H1 (cell line): Measurements from ENCODE around the gene PNLDC1. TPM values are rescaled to one million over a fixed set of nuclear protein-coding genes. Genes with fewer than 3 reads are reported as not detected.

Source experiments
- CTCF ChIA-PET: fragments of 300-600 bp; sonication (Branson Sonifier 250); formaldehyde crosslinking; loops from one replicate; lab custom pipeline; 2021; ENCODE audit not compliant: partially characterized antibody; lab: Charles Lee
- POLR2A ChIA-PET: fragments of 300-600 bp; sonication (Branson Sonifier 250); formaldehyde crosslinking; loops from one replicate; lab custom pipeline; 2021; ENCODE audit warnings: inconsistent platforms; ENCODE audit not compliant: partially characterized antibody; lab: Charles Lee
- DNase-seq, 2 experiments: peaks; one replicate each; pipeline versions ENCODE4 v3.0.0 to v3.0.0-alpha.2; 2010 to 2022; ENCODE audit warnings: low spot score in 2 of 2, low read depth in 1 of 2, mixed read lengths in 1 of 2
- FAIRE-seq: peaks from 2 replicates; lab custom pipeline; 2011; peaks lifted over from hg19 to GRCh38; lab: Jason Lieb, UNC
- H2AFZ ChIP-seq: 2 replicates; pipeline ENCODE4 v1.8.1; 2012; ENCODE audit warnings: low read length, inconsistent platforms
- H2AK5ac ChIP-seq: 2 replicates; pipeline ENCODE4 v1.6.1; 2013; ENCODE audit warnings: low read depth, low read length
- H2BK120ac ChIP-seq: replicated peaks from 2 replicates; pipeline ENCODE3; 2013; ENCODE audit warnings: low read depth, low read length, inconsistent platforms
- H2BK12ac ChIP-seq: 2 replicates; pipeline ENCODE4 v1.6.1; 2013; ENCODE audit warnings: low read depth, low read length
- H2BK15ac ChIP-seq: 2 replicates; pipeline ENCODE4 v1.6.1; 2013; ENCODE audit warnings: low read length
- H2BK20ac ChIP-seq: 2 replicates; pipeline ENCODE4 v1.6.1; 2013; ENCODE audit warnings: low read length
- H2BK5ac ChIP-seq: 2 replicates; pipeline ENCODE4 v1.6.1; 2013; ENCODE audit warnings: low read depth, low read length
- H3K14ac ChIP-seq: 2 replicates; pipeline ENCODE4 v1.6.1; 2013; ENCODE audit warnings: inconsistent platforms; ENCODE audit not compliant: insufficient read length
- H3K18ac ChIP-seq: 2 replicates; pipeline ENCODE4 v1.6.1; 2013; ENCODE audit warnings: low read length; ENCODE audit errors: extremely low read depth
- H3K23ac ChIP-seq: 2 replicates; pipeline ENCODE4 v1.6.1; 2013; ENCODE audit warnings: inconsistent platforms; ENCODE audit not compliant: insufficient read length
- H3K23me2 ChIP-seq: 2 replicates; pipeline ENCODE4 v1.6.1; 2013; ENCODE audit warnings: low read depth, low read length
- H3K27ac ChIP-seq: 2 replicates; pipeline ENCODE4 v1.6.1; 2011; ENCODE audit warnings: low read depth, low read length, inconsistent platforms
- H3K27me3 ChIP-seq, 4 experiments: replicated peaks in 1 of 4; 1 replicate in 1 of 4; 2 replicates in 3 of 4; pipeline versions ENCODE4 v1.6.1 to v1.8.1; 2011 to 2013; ENCODE audit warnings: low read length in 3 of 4, mild to moderate bottlenecking in 3 of 4, inconsistent platforms in 2 of 4, mixed read lengths in 2 of 4, moderate library complexity in 1 of 4; ENCODE audit not compliant: control insufficient read depth in 3 of 4, insufficient read depth in 3 of 4; ENCODE audit errors: extremely low read depth in 1 of 4
- H3K36me3 ChIP-seq, 4 experiments: 2 replicates each; pipeline versions ENCODE4 v1.6.1 to v1.8.1; 2011 to 2013; ENCODE audit warnings: mild to moderate bottlenecking in 4 of 4, low read length in 3 of 4, moderate library complexity in 2 of 4, control low read depth in 1 of 4, inconsistent platforms in 1 of 4; ENCODE audit not compliant: insufficient read depth in 4 of 4, control insufficient read depth in 2 of 4
- H3K4ac ChIP-seq: replicated peaks from 2 replicates; pipeline ENCODE3; 2013; ENCODE audit warnings: low read length, low read depth, mixed read lengths, inconsistent platforms; ENCODE audit not compliant: insufficient read length
- H3K4me1 ChIP-seq, 4 experiments: replicated peaks in 1 of 4; 1 replicate in 1 of 4; 2 replicates in 3 of 4; pipeline versions ENCODE4 v1.6.1 to v1.8.1; 2011 to 2013; ENCODE audit warnings: low read length in 3 of 4, inconsistent platforms in 2 of 4, mixed read lengths in 1 of 4; ENCODE audit not compliant: insufficient read depth in 4 of 4, control insufficient read depth in 3 of 4
- H3K4me2 ChIP-seq, 2 experiments: 2 replicates each; pipeline versions ENCODE4 v1.6.1 to v1.8.1; 2011 to 2013; ENCODE audit warnings: low read depth in 2 of 2, low read length in 2 of 2, control low read depth in 1 of 2, inconsistent platforms in 1 of 2, mild to moderate bottlenecking in 1 of 2; ENCODE audit not compliant: insufficient read depth in 1 of 2
- H3K4me3 ChIP-seq, 4 experiments: fragments of 200-600, 300-600 bp in 1 of 4; sonication (generic), shearing (Covaris generic), sonication (Bioruptor Twin) in 1 of 4; 2 replicates each; pipeline versions ENCODE4 v1.5.1 to v1.8.1; 2011 to 2016; ENCODE audit warnings: low read length in 4 of 4, low read depth in 3 of 4, control low read depth in 2 of 4, inconsistent platforms in 2 of 4, mild to moderate bottlenecking in 2 of 4, mixed read lengths in 1 of 4, moderate library complexity in 1 of 4; ENCODE audit not compliant: insufficient read depth in 2 of 4; ENCODE audit errors: extremely low read depth in 1 of 4
- H3K56ac ChIP-seq: replicated peaks from 2 replicates; pipeline ENCODE3; 2013; ENCODE audit warnings: low read depth, mild to moderate bottlenecking, mixed read lengths, low read length, inconsistent platforms; ENCODE audit not compliant: insufficient read length
- H3K79me1 ChIP-seq: 2 replicates; pipeline ENCODE4 v1.6.1; 2013; ENCODE audit warnings: low read depth, low read length, control low read depth
- H3K79me2 ChIP-seq, 2 experiments: 2 replicates each; pipeline versions ENCODE4 v1.6.1 to v1.8.1; 2012 to 2013; ENCODE audit warnings: low read length in 2 of 2, mild to moderate bottlenecking in 2 of 2, inconsistent platforms in 1 of 2; ENCODE audit not compliant: insufficient read depth in 2 of 2, control insufficient read depth in 1 of 2
- H3K9ac ChIP-seq, 4 experiments: replicated peaks in 1 of 4; 1 replicate in 1 of 4; 2 replicates in 3 of 4; pipeline versions ENCODE4 v1.6.1 to v1.8.1; 2011 to 2013; ENCODE audit warnings: low read depth in 3 of 4, low read length in 3 of 4, control low read depth in 2 of 4, mild to moderate bottlenecking in 2 of 4, moderate library complexity in 2 of 4, inconsistent platforms in 1 of 4; ENCODE audit errors: extremely low read depth in 1 of 4
- H3K9me3 ChIP-seq, 2 experiments: 2 replicates each; pipeline versions ENCODE4 v1.6.1 to v1.8.1; 2012 to 2013; ENCODE audit warnings: mild to moderate bottlenecking in 2 of 2, moderate library complexity in 2 of 2, control low read depth in 1 of 2, inconsistent platforms in 1 of 2, low read depth in 1 of 2, low read length in 1 of 2, mixed read lengths in 1 of 2; ENCODE audit not compliant: insufficient read depth in 2 of 2
- H4K20me1 ChIP-seq, 2 experiments: replicated peaks in 1 of 2; 2 replicates each; pipeline versions ENCODE3 to v1.8.1; 2011 to 2013; ENCODE audit warnings: inconsistent platforms in 2 of 2, low read length in 2 of 2, mild to moderate bottlenecking in 1 of 2; ENCODE audit not compliant: insufficient read depth in 2 of 2, control insufficient read depth in 1 of 2
- H4K5ac ChIP-seq: 2 replicates; pipeline ENCODE4 v1.6.1; 2013; ENCODE audit warnings: low read length, low read depth, mixed read lengths, inconsistent platforms; ENCODE audit not compliant: insufficient read length
- H4K8ac ChIP-seq: 2 replicates; pipeline ENCODE4 v1.8.0; 2013; ENCODE audit warnings: mild to moderate bottlenecking, moderate library complexity, low read length, inconsistent platforms; ENCODE audit not compliant: insufficient read depth; ENCODE audit errors: extremely low read depth
- H4K91ac ChIP-seq: replicated peaks from 2 replicates; pipeline ENCODE3; 2013; ENCODE audit warnings: low read length, mixed read lengths, inconsistent platforms; ENCODE audit not compliant: insufficient read length
- ASH2L ChIP-seq: fragments of 200-600, 300-600 bp; sonication (generic); IDR thresholded peaks from one replicate; pipeline ENCODE4 v1.7.1; 2017; ENCODE audit warnings: low read length
- BRCA1 ChIP-seq: IDR thresholded peaks from 2 replicates; pipeline ENCODE4 v1.6.1; 2012; ENCODE audit warnings: low read depth, low read length, improper control_type of control experiment
- CBX5 ChIP-seq: fragments of 300-800, 300-1000 bp; sonication (generic); IDR thresholded peaks from 2 replicates; pipeline ENCODE4 v1.7.1; 2016; ENCODE audit warnings: antibody characterized with exemption, low read length, low read depth
- CHD2 ChIP-seq: IDR thresholded peaks from 2 replicates; pipeline ENCODE4 v1.6.1; 2012; ENCODE audit warnings: low read length, improper control_type of control experiment
- E2F6 ChIP-seq: IDR thresholded peaks from 2 replicates; pipeline ENCODE4 v1.6.1; 2012; ENCODE audit warnings: inconsistent platforms
- EZH2 ChIP-seq: fragments of 200-600 bp; sonication (generic); IDR thresholded peaks from 2 replicates; pipeline ENCODE4 v1.7.1; 2012; ENCODE audit warnings: low read depth, mild to moderate bottlenecking, moderate library complexity, low read length, inconsistent platforms; ENCODE audit not compliant: severe bottlenecking
- MAFK ChIP-seq: IDR thresholded peaks from 2 replicates; pipeline ENCODE4 v1.6.1; 2012; ENCODE audit warnings: low read depth, mild to moderate bottlenecking, improper control_type of control experiment, low read length
- PHF8 ChIP-seq: fragments of 200-600 bp; sonication (generic); conservative IDR thresholded peaks from 2 replicates; pipeline ENCODE4 v1.7.1; 2012; ENCODE audit warnings: low read depth, mild to moderate bottlenecking, inconsistent platforms, low read length, moderate library complexity
- SIX5 ChIP-seq: IDR thresholded peaks from 2 replicates; pipeline ENCODE4 v1.6.1; 2011; ENCODE audit warnings: mild to moderate bottlenecking, low read depth, low read length
- TBP ChIP-seq: IDR thresholded peaks from 2 replicates; pipeline ENCODE4 v1.6.1; 2011; ENCODE audit warnings: low read depth, low read length, improper control_type of control experiment
- WGBS, 2 experiments: shearing (Covaris generic) in 1 of 2; methylation state at CpG; one replicate each; pipeline versions ENCODE4 v1.1.6 to v1.1.7; 2013 to 2015; ENCODE audit warnings: low lambda C conversion rate in 2 of 2, mixed read lengths in 2 of 2, inconsistent platforms in 1 of 2, low coverage in 1 of 2, missing lambda C conversion rate in 1 of 2; ENCODE audit not compliant: insufficient replicate concordance in 2 of 2, insufficient coverage in 1 of 2, insufficient read length in 1 of 2; ENCODE audit errors: extremely low coverage in 1 of 2, missing lambda C conversion rate in 1 of 2; 5-methylcytosine and 5-hydroxymethylcytosine counted together
- polyA plus RNA-seq, 7 experiments: library from polyadenylated mRNA; depleted of rRNA in 3 of 7; stranded (reverse) in 5 of 7; unstranded in 2 of 7; fragments of >200 nt in 5 of 7; fragments of 200-250 nt in 2 of 7; gene quantifications; 1 replicate in 5 of 7; 2 replicates in 1 of 7; 4 replicates in 1 of 7; pipeline versions ENCODE4 v1.2.1 to v1.2.3, GENCODE V29; 2011 to 2013; ENCODE audit warnings: missing spikeins in 2 of 7, mixed read lengths in 2 of 7
- total RNA-seq: library from RNA; stranded (reverse); fragmentation: NEBNext Ultra II Directional; extraction: Animal tissue kit (Norgen Biotek cat#: 25700); gene quantifications from 2 replicates; pipeline ENCODE4 v1.2.1, GENCODE V29; 2021

The PNLDC1 gene
- total and polyA plus RNA-seq, 2 of the 8 experiments (the other 6 are each of a cell fraction or from before 2014, with no cell fraction given), result 0.15 to 0.34 TPM

DNA sequence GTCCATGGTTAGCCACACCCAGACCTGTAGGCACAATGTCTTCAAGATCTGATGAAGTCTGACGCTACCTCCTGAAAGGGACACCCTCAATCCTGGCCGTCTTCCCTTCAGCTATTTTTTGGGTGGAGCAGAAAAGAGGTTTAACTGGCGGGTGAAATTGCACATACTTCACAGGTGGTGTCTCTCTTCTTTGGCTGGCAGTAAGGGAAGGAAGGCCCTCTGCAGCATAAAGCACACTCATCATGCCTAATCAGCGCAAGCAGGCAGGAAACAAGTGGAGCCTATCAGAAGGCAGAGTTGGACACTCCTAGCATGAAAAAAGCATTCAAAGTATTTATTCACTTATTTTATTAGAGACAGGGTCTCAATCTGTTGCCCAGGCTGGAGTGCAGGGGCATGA, 32.9 kb downstream of the PNLDC1 start:
- 94% methylated on average over 4 of the region's 4 CpGs; no CpG with 5 or more reads in 1 of the 2 experiments for WGBS, 2 experiments
- H4K5ac ChIP-seq, result no peak overlapping the region
- H3K23ac ChIP-seq, result no peak overlapping the region
- POLR2A ChIA-PET, result interaction anchor here (1.2 to 1.8 kb wide), 3 partner anchors 10 to 42 kb away, joined by 3 to 4 read pairs (median 4); partner anchors contain the start of gene MRPL18
- H3K27me3 ChIP-seq, result no peaks in the 10 kb centered on the region; a peak in 1 of 7 replicates
- TF ChIP-seq CBX5 (no peak), SIX5 (no peak), PHF8 (no peak), ASH2L (no peak), MAFK (no peak), BRCA1 (no peak), CHD2 (no peak), EZH2 (no peak), TBP (no peak), E2F6 (no peak)
- TF ChIP-seq, all 59 proteins: peak for 0
- Histone ChIP-seq H3K79me2 (no peaks in the 10 kb centered on the region), H4K91ac (no peak overlapping the region), H3K14ac (no peak overlapping the region), H3K4me2 (no peak overlapping the region), H2BK20ac (no peak overlapping the region), H4K20me1 (no peaks in the 10 kb centered on the region), H2BK12ac (no peak overlapping the region), H2AFZ (no peak overlapping the region), H3K56ac (no peak overlapping the region), H3K27ac (no peak overlapping the region), H4K8ac (no peak overlapping the region), H2BK5ac (no peak overlapping the region), H3K18ac (no peak overlapping the region), H2BK120ac (no peak overlapping the region), H3K9me3 (no peaks in the 10 kb centered on the region; a peak in 1 of 4 replicates), H3K79me1 (no peaks in the 10 kb centered on the region), H3K23me2 (no peaks in the 10 kb centered on the region; the same call in 1 of the 2 replicates), H3K4me3 (no peak overlapping the region), H3K4me1 (peaks cover 0 to 14% (median 7%) of the 10 kb centered on the region in 4 experiments; a peak in 5 of 7 replicates), H3K36me3 (no peaks in the 10 kb centered on the region), H3K9ac (no peak overlapping the region), H3K4ac (no peak overlapping the region), H2AK5ac (no peak overlapping the region), H2BK15ac (no peak overlapping the region)
- FAIRE-seq (no peak), DNase-seq (no peak)
- CTCF ChIA-PET, result interaction anchor here (1.3 to 3.7 kb wide), 3 partner anchors 10 to 335 kb away, joined by 3 to 14 read pairs (median 3); no protein-coding TSS in a partner anchor
